GM18526 (cell line): ENCODE measurements around the gene CEACAM8.

ENCODE experiments used
- POLR2A ChIP-seq: IDR thresholded peaks from 3 replicates; pipeline ENCODE4 v1.6.1; 2011; ENCODE audit not compliant: insufficient read length; ENCODE audit errors: extremely low read depth

The CEACAM8 gene

GRCh38 chr19:42552086-42553065 lies 42.3 kb downstream of the CEACAM8 start:
- TF ChIP-seq POLR2A, result no peak

- no peak for TF ChIP-seq POLR2A
Measured at GRCh38 chr19:42548552-42548951, 46.2 kb downstream of the CEACAM8 start.

GRCh38 chr19:42547929-42548328 lies 46.8 kb downstream of the CEACAM8 start:
- no peak for TF ChIP-seq POLR2A

- no peak for TF ChIP-seq POLR2A
Measured at GRCh38 chr19:42546831-42547500, 47.8 kb downstream of the CEACAM8 start.

GRCh38 chr19:42544146-42544545 lies 50.6 kb downstream of the CEACAM8 start:
- TF ChIP-seq POLR2A, result no peak

- no peak for TF ChIP-seq POLR2A
Measured at GRCh38 chr19:42542791-42543190, 51.9 kb downstream of the CEACAM8 start.

GRCh38 chr19:42540071-42540553 lies 54.6 kb downstream of the CEACAM8 start:
- no peak for TF ChIP-seq POLR2A

GRCh38 chr19:42538841-42539709 lies 55.6 kb downstream of the CEACAM8 start:
- no peak for TF ChIP-seq POLR2A

- no peak for TF ChIP-seq POLR2A
Measured at GRCh38 chr19:42534391-42534790, 60.3 kb downstream of the CEACAM8 start.

GRCh38 chr19:42532891-42533290 lies 61.8 kb downstream of the CEACAM8 start:
- no peak for TF ChIP-seq POLR2A

- no peak for TF ChIP-seq POLR2A
Measured at GRCh38 chr19:42531313-42531712, 63.4 kb downstream of the CEACAM8 start.
